BE2C (cell line): ENCODE data around the gene SLC17A8. TPM values are rescaled to one million over a fixed set of nuclear protein-coding genes. Genes with fewer than 3 reads are reported as not detected.
"Not testable (repeated sequence)": the region's sequence is repeated elsewhere in the genome, so short reads cannot be mapped to it uniquely, and the experiment has no call there.

Experiments
- DNase-seq: peaks from one replicate; pipeline ENCODE4 v3.0.0-alpha.2; 2020
- H3K27me3 ChIP-seq: fragments of 250-450 bp; sonication (Bioruptor Pico); 2 replicates; pipeline ENCODE4 v1.5.1; 2020; ENCODE audit warnings: mild to moderate bottlenecking
- H3K36me3 ChIP-seq: fragments of 250-450 bp; sonication (Bioruptor Pico); 2 replicates; pipeline ENCODE4 v1.5.1; 2020; ENCODE audit warnings: mild to moderate bottlenecking
- H3K4me1 ChIP-seq: fragments of 250-450 bp; sonication (Bioruptor Pico); 2 replicates; pipeline ENCODE4 v1.5.1; 2020
- H3K4me3 ChIP-seq: 2 replicates; pipeline ENCODE4 v1.5.1; 2011; ENCODE audit warnings: low read depth, low read length
- H3K9me3 ChIP-seq: fragments of 250-450 bp; sonication (Bioruptor Pico); 2 replicates; pipeline ENCODE4 v1.5.1; 2020
- CTCF ChIP-seq: IDR thresholded peaks from 2 replicates; pipeline ENCODE4 v1.5.1; 2012; ENCODE audit warnings: mild to moderate bottlenecking, low read depth, low read length
- polyA plus RNA-seq: library from polyadenylated mRNA; unstranded; fragments of >200 nt; gene quantifications from one replicate; pipeline ENCODE4 v1.2.1, GENCODE V29; 2012; ENCODE audit warnings: low read depth, missing spikeins; ENCODE audit not compliant: insufficient read length, insufficient read depth

The SLC17A8 gene
- polyA plus RNA-seq, result not detected

- Histone ChIP-seq H3K4me3 (no peak within 1 kb of the TSS), H3K36me3 (no peaks in the 10 kb centered on the region), H3K4me1 (no peaks in the 10 kb centered on the region), H3K27me3 (no peaks in the 10 kb centered on the region; the same call in 1 of the 2 replicates), H3K9me3 (no peaks in the 10 kb centered on the region)
- peak; percentile 22 for DNase-seq
- TF ChIP-seq CTCF, result no peak
Observed at GRCh38 chr12:100356644-100357223, at the start of gene SLC17A8. Gene SLC17A8 (plus strand): TSS chr12:100357074. CDS start chr12:100357392, 318 bp downstream.

- not testable (repeated sequence) for H3K4me3 ChIP-seq, DNase-seq, H3K36me3 ChIP-seq, H3K4me1 ChIP-seq, H3K27me3 ChIP-seq, H3K9me3 ChIP-seq
Observed at GRCh38 chr12:100308138-100308537, 48.7 kb upstream of the SLC17A8 start.

GRCh38 chr12:100311317-100311716 lies 45.6 kb upstream of the SLC17A8 start:
- H3K36me3 ChIP-seq, result peaks cover 3% of the 10 kb centered on the region; the same call in 1 of the 2 replicates
- H3K9me3 ChIP-seq, result no peaks in the 10 kb centered on the region; the same call in 1 of the 2 replicates
- no peak for DNase-seq
- H3K4me3 ChIP-seq, result no peak overlapping the region
- H3K27me3 ChIP-seq, result no peaks in the 10 kb centered on the region
- TF ChIP-seq CTCF, result no peak
- H3K4me1 ChIP-seq, result no peaks in the 10 kb centered on the region

GRCh38 chr12:100317371-100317770 lies 39.5 kb upstream of the SLC17A8 start:
- DNase-seq, result no peak
- H3K4me3 ChIP-seq, result no peak overlapping the region
- TF ChIP-seq CTCF, result no peak
- no peaks in the 10 kb centered on the region for H3K4me1 ChIP-seq
- H3K27me3 ChIP-seq, result no peaks in the 10 kb centered on the region
- peaks cover 3% of the 10 kb centered on the region; the same call in 1 of the 2 replicates for H3K36me3 ChIP-seq
- H3K9me3 ChIP-seq, result no peaks in the 10 kb centered on the region

- Histone ChIP-seq H3K4me1 (no peaks in the 10 kb centered on the region), H3K4me3 (no peak overlapping the region), H3K36me3 (no peaks in the 10 kb centered on the region; the same call in 1 of the 2 replicates), H3K9me3 (no peaks in the 10 kb centered on the region), H3K27me3 (no peaks in the 10 kb centered on the region)
- TF ChIP-seq CTCF, result no peak
- no peak for DNase-seq
Observed at GRCh38 chr12:100324498-100324897, 32.4 kb upstream of the SLC17A8 start.

- Histone ChIP-seq H3K4me3 (no peak overlapping the region), H3K9me3 (no peaks in the 10 kb centered on the region), H3K4me1 (no peaks in the 10 kb centered on the region), H3K36me3 (no peaks in the 10 kb centered on the region; the same call in 1 of the 2 replicates), H3K27me3 (no peaks in the 10 kb centered on the region)
- TF ChIP-seq CTCF, result no peak
- DNase-seq, result no peak
Observed at GRCh38 chr12:100326208-100326607, 30.7 kb upstream of the SLC17A8 start.
